ENCODE measurements around the gene DPY19L2. TPM values are rescaled to one million over a fixed set of nuclear protein-coding genes. Genes with fewer than 3 reads are reported as not detected.
A peak's percentile ranks its signal among the peaks of the same experiment; 100 is the strongest.
"Not testable (repeated sequence)": the region's sequence is repeated elsewhere in the genome, so short reads cannot be mapped to it uniquely, and the experiment has no call there.

DPY19L2 gene
- polyA plus RNA-seq, 2 of the 4 experiments (the other 2 are of a cell fraction), result 3.7 to 5.8 TPM

- peak; percentile 22; the same call in 1 of the 3 replicates for TF ChIP-seq CTCF (IDR thresholded peaks at IDR 0.05)
- TF ChIP-seq SMC3 (IDR thresholded peaks at IDR 0.05), result peak; percentile 34
- TF ChIP-seq RAD21 (conservative IDR thresholded peaks at IDR 0.05 in 1 of 2, IDR thresholded peaks at IDR 0.05 in 1 of 2), result peak; percentile 31 to 47; a peak in 2 of 5 replicates
- ATAC-seq; FAIRE-seq; H3K4me2 ChIP-seq; H3K27ac ChIP-seq; H3K4me3 ChIP-seq; DNase-seq (ENCODE audit: low read depth in 1 of 2, low spot score in 1 of 2); H3K4me1 ChIP-seq; POLR2A ChIA-PET; H3K9me3 ChIP-seq: not testable (repeated sequence)
- CTCF ChIA-PET, result interaction anchor here (0.9 kb wide), 1 partner anchor 130 kb away, joined by 5 read pairs; no protein-coding TSS in a partner anchor
- WGBS (ENCODE audit: missing lambda C conversion rate), result 0% methylated on average over 2 of the region's 2 CpGs
Observed at GRCh38 chr12:63672550-63672949, 4.3 kb upstream of the DPY19L2 start.

- H3K9me3 ChIP-seq; POLR2A ChIA-PET; H3K27ac ChIP-seq; H3K4me1 ChIP-seq; DNase-seq (ENCODE audit: low read depth in 1 of 2, low spot score in 1 of 2); CTCF ChIA-PET; H3K4me3 ChIP-seq; ATAC-seq; H3K4me2 ChIP-seq; FAIRE-seq: not testable (repeated sequence)
- WGBS (ENCODE audit: missing lambda C conversion rate), result 94% methylated on average over 1 of the region's 1 CpG
Observed at GRCh38 chr12:63669936-63670335, 1.6 kb upstream of the DPY19L2 start.

GRCh38 chr12:63669427-63669826, 1.1 kb upstream of the DPY19L2 start:
- FAIRE-seq; DNase-seq (ENCODE audit: low read depth in 1 of 2, low spot score in 1 of 2); H3K4me1 ChIP-seq; H3K27ac ChIP-seq; ATAC-seq; POLR2A ChIA-PET; H3K9me3 ChIP-seq: not testable (repeated sequence)
- peak overlapping the region; percentile 74; the same call in 1 of the 3 replicates for H3K4me3 ChIP-seq
- CTCF ChIA-PET, result interaction anchor here (1.7 kb wide), 1 partner anchor 133 kb away, joined by 7 read pairs; no protein-coding TSS in a partner anchor
- peak overlapping the region; percentile 92 for H3K4me2 ChIP-seq
- 98% methylated on average over 4 of the region's 8 CpGs for WGBS (ENCODE audit: missing lambda C conversion rate)

GRCh38 chr12:63668800-63669365, 590 bp upstream of the DPY19L2 start:
- ATAC-seq (peak; percentile 76 to 77), DNase-seq (ENCODE audit: low read depth in 1 of 2, low spot score in 1 of 2) (peak in 1 of 2 experiments; percentile 15)
- FAIRE-seq, H3K4me1 ChIP-seq, H3K9me3 ChIP-seq, POLR2A ChIA-PET: not testable (repeated sequence)
- CTCF ChIA-PET, result interaction anchor here (1.7 kb wide), 1 partner anchor 133 kb away, joined by 7 read pairs; no protein-coding TSS in a partner anchor
- H3K4me2 ChIP-seq, result peak overlapping the region; percentile 92
- H3K4me3 ChIP-seq, result peak overlapping the region; percentile 74
- WGBS (ENCODE audit: missing lambda C conversion rate), result 30% methylated on average over 39 of the region's 44 CpGs
- peak; percentile 23; the same call in 1 of the 2 replicates for TF ChIP-seq HDAC2 (IDR thresholded peaks at IDR 0.05)
- H3K27ac ChIP-seq, result peak overlapping the region; percentile 76 to 91

GRCh38 chr12:63663005-63663404, 5.3 kb downstream of the DPY19L2 start:
- ATAC-seq; H3K4me3 ChIP-seq; H3K27ac ChIP-seq; DNase-seq (ENCODE audit: low read depth in 1 of 2, low spot score in 1 of 2); H3K4me2 ChIP-seq; CTCF ChIA-PET; H3K4me1 ChIP-seq; POLR2A ChIA-PET; FAIRE-seq; H3K9me3 ChIP-seq: not testable (repeated sequence)
- peak; percentile 54 to 77; a peak in 3 of 4 replicates for TF ChIP-seq CEBPB (IDR thresholded peaks at IDR 0.05)
- 79% methylated on average over 7 of the region's 7 CpGs for WGBS (ENCODE audit: missing lambda C conversion rate)

- 94% methylated on average over 3 of the region's 3 CpGs for WGBS (ENCODE audit: missing lambda C conversion rate)
- H3K4me1 ChIP-seq; H3K9me3 ChIP-seq; H3K27ac ChIP-seq; H3K4me2 ChIP-seq; FAIRE-seq; H3K4me3 ChIP-seq; ATAC-seq; CTCF ChIA-PET; POLR2A ChIA-PET; DNase-seq (ENCODE audit: low read depth in 1 of 2, low spot score in 1 of 2): not testable (repeated sequence)
Observed at GRCh38 chr12:63658501-63658900, 9.8 kb downstream of the DPY19L2 start.

- H3K4me3 ChIP-seq; H3K4me2 ChIP-seq; H3K27ac ChIP-seq; ATAC-seq; H3K9me3 ChIP-seq; POLR2A ChIA-PET; FAIRE-seq; DNase-seq (ENCODE audit: low read depth in 1 of 2, low spot score in 1 of 2); H3K4me1 ChIP-seq; CTCF ChIA-PET: not testable (repeated sequence)
- 94% methylated on average over 2 of the region's 2 CpGs for WGBS (ENCODE audit: missing lambda C conversion rate)
Observed at GRCh38 chr12:63656407-63656806, 11.9 kb downstream of the DPY19L2 start.

- CTCF ChIA-PET; H3K9me3 ChIP-seq; H3K4me3 ChIP-seq; DNase-seq (ENCODE audit: low read depth in 1 of 2, low spot score in 1 of 2); H3K4me2 ChIP-seq; ATAC-seq; H3K27ac ChIP-seq; POLR2A ChIA-PET; FAIRE-seq; H3K4me1 ChIP-seq: not testable (repeated sequence)
- 69% methylated on average over 5 of the region's 5 CpGs for WGBS (ENCODE audit: missing lambda C conversion rate)
Observed at GRCh38 chr12:63655543-63656257, 12.6 kb downstream of the DPY19L2 start.

- POLR2A ChIA-PET, ATAC-seq: not testable (repeated sequence)
- WGBS (ENCODE audit: missing lambda C conversion rate), result 74% methylated on average over 5 of the region's 5 CpGs
Observed at GRCh38 chr12:63654481-63654880, 13.8 kb downstream of the DPY19L2 start.

GRCh38 chr12:63649517-63649916, 18.8 kb downstream of the DPY19L2 start:
- H3K27ac ChIP-seq; CTCF ChIA-PET; H3K4me3 ChIP-seq; ATAC-seq; FAIRE-seq; H3K4me1 ChIP-seq; POLR2A ChIA-PET; DNase-seq (ENCODE audit: low read depth in 1 of 2, low spot score in 1 of 2); H3K9me3 ChIP-seq; H3K4me2 ChIP-seq: not testable (repeated sequence)
- 76% methylated on average over 1 of the region's 1 CpG for WGBS (ENCODE audit: missing lambda C conversion rate)

More at GRCh38 chr12:63654481-63654880, 13.8 kb downstream of the DPY19L2 start:
- H3K9me3 ChIP-seq; CTCF ChIA-PET; FAIRE-seq; H3K4me1 ChIP-seq; H3K4me2 ChIP-seq; H3K27ac ChIP-seq; DNase-seq (ENCODE audit: low read depth in 1 of 2, low spot score in 1 of 2); H3K4me3 ChIP-seq: not testable (repeated sequence)

Data from A549 (cell line).